CD14-positive monocyte (primary cell): ENCODE data around the gene HSPB8. TPM values are rescaled to one million over a fixed set of nuclear protein-coding genes. Genes with fewer than 3 reads are reported as not detected.

Source experiments
- DNase-seq, 3 donors: peaks; one replicate each; pipeline ENCODE4 v3.0.0-alpha.2; 2011 to 2022
- H2AFZ ChIP-seq: 2 replicates; pipeline ENCODE4 v1.6.0; 2012; ENCODE audit warnings: mild to moderate bottlenecking, low read depth, low read length, inconsistent platforms; ENCODE audit not compliant: insufficient read depth, poor library complexity, severe bottlenecking
- H3K27ac ChIP-seq, 2 donors: 1 replicate in 1 of 2; 2 replicates in 1 of 2; pipeline ENCODE4 v1.5.1; 2012 to 2013; ENCODE audit warnings: low read length in 2 of 2, control low read depth in 1 of 2, inconsistent platforms in 1 of 2, low read depth in 1 of 2, mild to moderate bottlenecking in 1 of 2
- H3K27me3 ChIP-seq, 2 donors: one replicate each; pipeline versions ENCODE4 v1.6.0 to v1.6.1; 2011 to 2013; ENCODE audit warnings: low read length in 2 of 2; ENCODE audit not compliant: control insufficient read depth in 2 of 2, insufficient read depth in 2 of 2
- H3K36me3 ChIP-seq, 2 donors: replicated peaks in 1 of 2; 1 replicate in 1 of 2; 2 replicates in 1 of 2; pipeline versions ENCODE4 v1.5.1 to v1.6.1; 2012 to 2013; ENCODE audit warnings: low read length in 2 of 2, control low read depth in 1 of 2, inconsistent platforms in 1 of 2, mild to moderate bottlenecking in 1 of 2; ENCODE audit not compliant: insufficient read depth in 2 of 2, control insufficient read depth in 1 of 2
- H3K4me1 ChIP-seq, 2 donors: 1 replicate in 1 of 2; 2 replicates in 1 of 2; pipeline versions ENCODE4 v1.5.1 to v1.6.1; 2012 to 2013; ENCODE audit warnings: low read length in 2 of 2, control low read depth in 1 of 2, inconsistent platforms in 1 of 2, mild to moderate bottlenecking in 1 of 2, moderate library complexity in 1 of 2; ENCODE audit not compliant: insufficient read depth in 2 of 2, control insufficient read depth in 1 of 2
- H3K4me2 ChIP-seq: replicated peaks from 2 replicates; pipeline ENCODE3; 2012; ENCODE audit warnings: low read length, moderate library complexity, mild to moderate bottlenecking; ENCODE audit not compliant: poor library complexity, severe bottlenecking; ENCODE audit errors: extremely low read depth
- H3K4me3 ChIP-seq, 3 experiments: fragments of 200-600 bp in 1 of 3; sonication (generic) in 1 of 3; replicated peaks in 1 of 3; 1 replicate in 2 of 3; 2 replicates in 1 of 3; pipeline ENCODE4 v1.5.1; 2011 to 2013; ENCODE audit warnings: low read length in 3 of 3, mild to moderate bottlenecking in 3 of 3, control low read depth in 2 of 3, low read depth in 2 of 3, inconsistent platforms in 1 of 3, moderate library complexity in 1 of 3
- H3K79me2 ChIP-seq: 2 replicates; pipeline ENCODE4 v1.6.0; 2012; ENCODE audit warnings: mild to moderate bottlenecking, control low read depth, inconsistent platforms, low read length, moderate library complexity; ENCODE audit not compliant: insufficient read depth
- H3K9ac ChIP-seq: 2 replicates; pipeline ENCODE4 v1.6.0; 2017; ENCODE audit warnings: low read length, mild to moderate bottlenecking; ENCODE audit not compliant: insufficient read depth, poor library complexity, severe bottlenecking
- H3K9me3 ChIP-seq, 2 donors: replicated peaks in 1 of 2; 1 replicate in 1 of 2; 2 replicates in 1 of 2; pipeline versions ENCODE4 v1.5.1 to v1.6.1; 2012 to 2013; ENCODE audit warnings: low read length in 2 of 2, control low read depth in 1 of 2; ENCODE audit not compliant: control insufficient read depth in 1 of 2, insufficient read depth in 1 of 2
- H4K20me1 ChIP-seq: 2 replicates; pipeline ENCODE4 v1.6.0; 2012; ENCODE audit warnings: mild to moderate bottlenecking, low read length, control low read depth, moderate library complexity; ENCODE audit not compliant: insufficient read depth
- H3K27ac Mint-ChIP-seq, 7 donors: one replicate each; pipeline ENCODE4 v1.8.0; 2020; ENCODE audit warnings: mild to moderate bottlenecking in 7 of 7, mixed read lengths in 7 of 7, moderate library complexity in 6 of 7, inconsistent platforms in 2 of 7
- H3K27me3 Mint-ChIP-seq, 3 donors: one replicate each; pipeline ENCODE4 v1.8.0; 2021 to 2022; ENCODE audit warnings: low read depth in 3 of 3, mild to moderate bottlenecking in 3 of 3, mixed read lengths in 3 of 3, moderate library complexity in 3 of 3, inconsistent platforms in 1 of 3
- H3K36me3 Mint-ChIP-seq, 2 donors: one replicate each; pipeline ENCODE4 v1.8.0; 2020; ENCODE audit warnings: mixed read lengths in 2 of 2, inconsistent platforms in 1 of 2, mild to moderate bottlenecking in 1 of 2
- H3K4me1 Mint-ChIP-seq: one replicate; pipeline ENCODE4 v1.8.0; 2020; ENCODE audit warnings: mild to moderate bottlenecking, mixed read lengths
- H3K4me3 Mint-ChIP-seq, 2 donors: one replicate each; pipeline ENCODE4 v1.8.0; 2020; ENCODE audit warnings: mild to moderate bottlenecking in 2 of 2, mixed read lengths in 2 of 2, moderate library complexity in 1 of 2
- H3K9me3 Mint-ChIP-seq, 7 donors: one replicate each; pipeline ENCODE4 v1.8.0; 2020 to 2022; ENCODE audit warnings: mixed read lengths in 7 of 7, mild to moderate bottlenecking in 6 of 7, moderate library complexity in 6 of 7, inconsistent platforms in 2 of 7
- WGBS: methylation state at CpG from one replicate; pipeline ENCODE4 v1.1.5; 2013; ENCODE audit warnings: missing lambda C conversion rate; ENCODE audit not compliant: insufficient coverage; 5-methylcytosine and 5-hydroxymethylcytosine counted together
- intact Hi-C, 2 donors: fragments of 100-400 bp; cut with micrococcal nuclease; formaldehyde crosslinking; loops; one replicate each; pipeline versions ENCODE4 v1.15.0 to v1.15.1; 2023
- polyA plus RNA-seq, 3 donors: library from polyadenylated mRNA; depleted of rRNA in 1 of 3; unstranded in 2 of 3; stranded (reverse) in 1 of 3; fragments of 300-500 nt in 2 of 3; fragments of >200 nt in 1 of 3; fragmentation: Illumina TruSeq in 2 of 3; gene quantifications; 1 replicate in 2 of 3; 2 replicates in 1 of 3; pipeline ENCODE4 v1.2.3, GENCODE V29; 2012 to 2021
- TF ChIP-seq, protein P1 (sequence below): fragments of 200-600 bp; IDR thresholded peaks from one replicate; pipeline ENCODE4 v1.8.0; 2022; ENCODE audit warnings: antibody characterized with exemption, mild to moderate bottlenecking

The HSPB8 gene
- polyA plus RNA-seq, 3 donors, result not detected

DNA sequence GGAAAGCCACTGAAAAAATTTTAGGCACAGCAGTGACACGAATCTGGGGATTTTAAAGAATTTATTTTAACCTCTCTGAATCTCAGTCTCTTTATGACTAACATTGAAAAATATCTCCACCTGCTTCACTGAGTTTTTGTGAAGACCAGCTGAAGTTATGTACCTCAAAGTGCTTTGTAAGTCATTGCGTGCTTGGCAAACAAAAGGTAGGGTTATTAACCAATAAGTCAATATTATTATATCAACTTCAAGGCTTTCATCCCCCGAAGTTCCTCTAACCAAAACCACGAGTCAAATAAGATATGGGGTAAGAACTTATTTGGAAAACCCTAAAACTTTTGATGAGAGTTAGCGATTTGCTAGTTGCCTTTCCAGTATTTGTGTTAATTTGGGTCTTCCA is 62.3 kb downstream of the HSPB8 start:
- WGBS, result 100% methylated on average over 1 of the region's 5 CpGs
- Histone ChIP-seq H3K4me2 (no peak overlapping the region), H4K20me1 (no peaks in the 10 kb centered on the region), H3K36me3 (no peaks in the 10 kb centered on the region), H3K4me3 (no peak overlapping the region), H2AFZ (no peak overlapping the region), H3K9me3 (no peaks in the 10 kb centered on the region), H3K27ac (no peak overlapping the region), H3K4me1 (no peaks in the 10 kb centered on the region), H3K27me3 (no peaks in the 10 kb centered on the region), H3K9ac (no peak overlapping the region), H3K79me2 (no peaks in the 10 kb centered on the region)
- Mint-ChIP-seq H3K4me3 (no peak overlapping the region), H3K36me3 (no peaks in the 10 kb centered on the region), H3K27ac (no peak overlapping the region), H3K9me3 (peaks cover 0 to 7% (median 0%) of the 10 kb centered on the region in 7 donors), H3K27me3 (peaks cover 0 to 3% (median 2%) of the 10 kb centered on the region in 3 donors), H3K4me1 (no peaks in the 10 kb centered on the region)
- TF ChIP-seq, protein P1, sequence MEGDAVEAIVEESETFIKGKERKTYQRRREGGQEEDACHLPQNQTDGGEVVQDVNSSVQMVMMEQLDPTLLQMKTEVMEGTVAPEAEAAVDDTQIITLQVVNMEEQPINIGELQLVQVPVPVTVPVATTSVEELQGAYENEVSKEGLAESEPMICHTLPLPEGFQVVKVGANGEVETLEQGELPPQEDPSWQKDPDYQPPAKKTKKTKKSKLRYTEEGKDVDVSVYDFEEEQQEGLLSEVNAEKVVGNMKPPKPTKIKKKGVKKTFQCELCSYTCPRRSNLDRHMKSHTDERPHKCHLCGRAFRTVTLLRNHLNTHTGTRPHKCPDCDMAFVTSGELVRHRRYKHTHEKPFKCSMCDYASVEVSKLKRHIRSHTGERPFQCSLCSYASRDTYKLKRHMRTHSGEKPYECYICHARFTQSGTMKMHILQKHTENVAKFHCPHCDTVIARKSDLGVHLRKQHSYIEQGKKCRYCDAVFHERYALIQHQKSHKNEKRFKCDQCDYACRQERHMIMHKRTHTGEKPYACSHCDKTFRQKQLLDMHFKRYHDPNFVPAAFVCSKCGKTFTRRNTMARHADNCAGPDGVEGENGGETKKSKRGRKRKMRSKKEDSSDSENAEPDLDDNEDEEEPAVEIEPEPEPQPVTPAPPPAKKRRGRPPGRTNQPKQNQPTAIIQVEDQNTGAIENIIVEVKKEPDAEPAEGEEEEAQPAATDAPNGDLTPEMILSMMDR, result no peak
- intact Hi-C loops, result no loop called here
- no peak for DNase-seq

DNA sequence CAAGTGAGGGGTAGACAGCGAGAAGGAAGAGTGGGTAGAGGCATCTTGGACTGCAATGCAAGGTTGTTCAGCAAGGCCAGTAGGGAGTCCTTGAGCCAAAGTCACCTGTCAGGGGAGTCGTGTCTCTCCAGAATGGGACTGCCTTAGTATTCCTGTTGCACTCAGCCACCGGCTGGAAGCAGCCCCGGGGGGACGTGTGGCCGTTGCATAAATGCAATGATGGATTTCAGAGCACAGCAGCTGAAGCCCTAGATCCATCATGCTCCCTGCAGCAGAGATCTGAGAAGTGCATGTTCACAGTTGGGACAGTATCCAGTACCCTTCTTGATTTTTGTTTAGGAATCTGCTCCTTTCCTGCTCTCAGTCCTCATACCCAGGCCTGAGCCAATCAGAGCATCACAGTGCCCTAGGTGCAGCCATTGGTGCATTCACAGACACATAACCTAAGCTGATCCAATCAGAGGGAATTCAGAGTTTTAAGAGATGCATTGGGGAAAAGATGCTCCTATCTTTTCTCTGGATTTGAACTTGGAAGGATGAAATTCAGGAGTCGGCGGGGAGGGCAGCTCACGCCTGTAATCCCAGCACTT is 62.9 kb downstream of the HSPB8 start:
- Histone ChIP-seq H3K4me2 (no peak overlapping the region), H3K9ac (no peak overlapping the region), H3K27me3 (no peaks in the 10 kb centered on the region), H3K4me3 (no peak overlapping the region), H3K79me2 (no peaks in the 10 kb centered on the region), H3K9me3 (no peaks in the 10 kb centered on the region), H2AFZ (no peak overlapping the region), H4K20me1 (no peaks in the 10 kb centered on the region), H3K36me3 (no peaks in the 10 kb centered on the region), H3K27ac (no peak overlapping the region), H3K4me1 (no peaks in the 10 kb centered on the region)
- no peak for DNase-seq
- 88% methylated on average over 9 of the region's 9 CpGs for WGBS
- H3K4me3 Mint-ChIP-seq, result no peak overlapping the region
- H3K36me3 Mint-ChIP-seq, result no peaks in the 10 kb centered on the region
- H3K4me1 Mint-ChIP-seq, result no peaks in the 10 kb centered on the region
- peaks cover 0 to 3% (median 2%) of the 10 kb centered on the region in 3 donors for H3K27me3 Mint-ChIP-seq
- no peak overlapping the region for H3K27ac Mint-ChIP-seq
- H3K9me3 Mint-ChIP-seq, result peaks cover 0 to 7% (median 0%) of the 10 kb centered on the region in 7 donors
- intact Hi-C loops, result no loop called here
- TF ChIP-seq, protein P1, result no peak

Other genes with a start within 250 kb of the HSPB8 start
- not detected for gene SRRM4, start 197.4 kb upstream of the HSPB8 start, polyA plus RNA-seq
- gene CCDC60, start 155.8 kb downstream of the HSPB8 start, polyA plus RNA-seq, result not detected